Hypothalamus (tissue), 51 donors: ENCODE data around the gene MYLK2.

Experiments
- DNase-seq, 51 donors: peaks; one replicate each; lab custom pipeline; 2025; lab: John Stamatoyannopoulos, UW

Gene MYLK2

GRCh38 chr20:31869942-31870725, 51.0 kb downstream of the MYLK2 start, which contains the start of the genes DUSP15 and TTLL9:
Gene DUSP15 (minus strand): TSS chr20:31870527. CDS start chr20:31870337, 190 bp downstream.
Gene TTLL9 (plus strand): TSS chr20:31870634. CDS start chr20:31871127, 493 bp downstream.
- DNase-seq, result peak in 47 of 51 donors; percentile 36 to 92 (median 73)

DNA sequence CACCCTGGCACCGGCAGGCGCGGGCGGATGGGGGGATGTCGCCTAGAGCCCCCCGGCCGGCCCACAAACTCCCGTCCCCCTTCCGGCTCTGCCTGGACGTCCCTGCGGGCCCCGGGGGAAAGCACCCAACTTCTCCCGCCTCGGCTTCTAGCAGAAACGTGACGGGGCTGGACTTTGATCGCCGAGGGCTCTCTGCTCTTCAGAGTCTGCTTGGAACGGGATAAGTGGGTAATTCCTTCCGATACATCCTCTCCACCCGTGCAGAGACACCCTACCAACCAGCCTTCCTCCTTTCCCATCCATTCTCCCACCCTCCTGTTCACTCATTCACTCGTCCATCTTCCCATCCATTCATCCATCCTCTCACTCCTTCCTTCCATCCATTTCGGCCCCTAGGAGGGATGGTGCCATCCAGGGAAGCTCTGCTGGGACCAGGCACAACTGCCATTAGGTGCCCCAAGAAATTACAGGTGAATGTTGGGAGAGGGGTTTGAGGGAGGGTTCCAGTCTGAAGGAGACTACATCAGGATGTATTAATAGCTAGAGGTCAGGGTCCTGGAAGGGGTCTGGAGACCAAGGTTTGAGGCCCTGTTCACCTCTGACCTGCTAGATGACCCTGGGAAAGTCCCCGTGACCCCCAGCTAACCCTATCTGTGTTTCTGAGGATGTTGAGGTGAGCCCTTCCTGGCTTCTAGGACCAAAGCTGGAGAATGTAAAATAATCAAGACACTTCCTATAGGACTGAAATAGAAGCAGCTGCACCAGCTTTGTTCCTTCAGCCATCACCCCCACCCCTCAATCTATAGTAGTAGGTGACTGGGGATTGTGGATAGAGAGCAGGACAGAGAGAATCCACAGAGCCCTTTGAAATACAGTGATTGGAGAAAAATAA, 51.8 kb downstream of the MYLK2 start:
- peak in 4 of 51 donors; percentile 46 to 77 (median 62) for DNase-seq

- no peak for DNase-seq
These were observed 52.4 kb downstream of the MYLK2 start for GRCh38 chr20:31871618-31871954.

DNA sequence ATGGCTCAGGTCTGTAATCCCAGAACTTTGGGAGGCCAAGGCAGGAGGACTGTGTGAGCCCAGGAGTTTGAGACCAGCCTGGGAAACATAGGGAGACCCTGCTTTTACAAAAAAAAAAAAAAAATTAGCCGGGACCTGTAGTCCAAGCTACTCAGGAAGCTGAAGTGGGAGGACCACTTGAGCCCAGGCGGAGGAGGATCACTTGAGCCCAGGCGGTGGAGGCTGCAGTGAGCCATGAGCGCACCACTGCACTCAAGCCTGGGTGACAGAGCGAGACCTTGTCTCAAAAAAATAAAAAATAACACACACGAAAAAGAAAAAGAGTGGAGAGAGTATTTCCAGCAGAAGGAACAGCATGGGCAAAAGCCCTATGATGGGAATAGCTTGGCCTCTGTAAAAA, 53.2 kb downstream of the MYLK2 start:
- no peak for DNase-seq

DNA sequence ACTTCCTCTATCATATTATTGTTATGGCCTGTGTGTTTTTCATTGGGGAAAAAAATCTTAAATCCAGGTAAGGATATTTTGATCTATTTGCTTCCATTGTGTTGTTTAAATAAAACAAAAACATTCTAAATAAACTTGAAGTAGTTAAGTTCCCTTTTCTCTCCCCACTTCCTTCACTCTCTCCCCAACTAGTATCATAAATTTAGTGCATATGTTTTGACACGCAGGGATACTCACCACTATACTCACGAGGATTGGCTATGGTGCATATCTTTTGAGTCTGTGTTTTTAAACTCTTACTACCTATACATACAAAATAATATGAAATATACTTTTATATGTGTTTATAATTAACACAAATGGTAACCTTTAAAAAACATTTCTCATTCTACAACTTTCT, 56.5 kb downstream of the MYLK2 start:
- no peak for DNase-seq

DNA sequence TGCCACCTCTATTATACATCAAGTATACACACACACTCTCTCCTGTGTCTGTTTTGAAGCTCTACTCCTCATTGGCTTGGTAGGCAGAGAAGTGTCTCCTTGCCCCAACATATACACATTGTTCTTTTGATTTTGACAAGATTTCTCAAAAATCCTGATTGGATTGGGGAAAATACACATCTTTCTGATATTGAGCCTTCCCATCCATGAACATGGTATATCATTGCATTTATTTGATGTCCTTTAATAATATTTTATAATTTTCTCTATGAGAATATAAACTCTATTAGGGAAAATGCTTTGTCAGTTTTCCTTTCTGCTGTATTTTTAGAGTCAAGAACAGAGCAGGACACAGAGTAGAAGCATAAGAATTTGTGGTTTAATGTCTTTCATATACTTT, 58.5 kb downstream of the MYLK2 start:
- DNase-seq, result no peak

DNA sequence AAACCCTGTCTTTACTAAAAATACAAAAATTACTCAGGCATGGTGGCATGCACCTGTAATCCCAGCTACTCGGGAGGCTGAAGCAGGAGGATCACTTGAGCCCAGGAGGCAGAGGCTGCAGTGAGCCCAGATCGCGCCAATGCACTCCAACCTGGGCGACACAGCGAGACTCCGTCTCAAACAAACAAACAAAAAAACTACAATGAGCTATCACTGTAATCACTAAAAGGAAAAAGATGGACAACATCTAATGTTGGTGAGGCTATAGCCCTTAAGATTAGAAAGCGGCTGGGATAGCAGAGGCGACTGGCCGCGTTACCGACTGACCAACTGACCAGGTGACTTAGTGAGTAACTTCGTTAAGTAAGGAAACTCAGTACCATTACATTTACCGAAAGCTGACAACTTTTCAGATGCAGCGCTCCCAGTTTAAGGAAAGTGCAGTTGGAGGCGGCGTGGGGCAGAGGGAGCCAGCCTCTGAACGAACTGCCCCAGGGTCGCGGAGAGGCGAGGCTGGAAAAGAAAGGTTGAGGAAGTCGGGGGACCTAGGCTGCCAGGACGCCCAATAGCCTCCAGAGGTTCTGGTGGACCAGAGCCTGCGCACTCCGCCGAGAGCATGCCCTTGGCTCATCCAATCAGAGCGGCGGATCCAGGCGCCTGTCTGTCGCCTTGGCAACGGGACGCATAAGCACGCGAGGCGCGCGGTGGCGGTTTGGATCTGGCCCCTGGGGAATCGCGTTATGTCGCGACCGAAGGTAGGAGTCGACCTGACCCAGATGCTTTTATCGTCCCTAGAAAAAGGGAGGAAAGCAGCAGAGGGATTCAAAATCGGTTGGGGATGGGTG, 60.2 kb downstream of the MYLK2 start:
- DNase-seq, result peak; percentile 62 to 98 (median 87)

- no peak for DNase-seq
These were observed 62.8 kb downstream of the MYLK2 start for GRCh38 chr20:31881945-31882344.

DNA sequence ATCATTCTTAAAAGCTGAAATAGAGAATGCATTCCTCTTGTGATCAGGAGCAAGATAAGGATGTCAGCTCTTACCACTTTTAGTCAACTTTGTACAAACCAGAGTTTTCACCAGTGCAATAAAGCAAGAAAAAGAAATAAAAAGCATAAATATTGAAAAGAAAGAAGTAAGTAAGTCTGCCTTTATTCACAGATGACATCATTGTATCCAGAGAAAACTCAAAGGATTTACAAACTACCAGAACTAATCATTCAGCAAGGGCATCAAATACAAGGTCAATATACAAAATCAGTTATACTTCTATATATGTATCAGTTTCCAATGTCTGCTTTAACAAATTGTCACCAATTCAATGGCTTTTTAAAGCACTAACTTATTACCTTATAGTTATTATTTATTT, 64.7 kb downstream of the MYLK2 start:
- no peak for DNase-seq
